ENCODE results near the gene LRP2. TPM values are rescaled to one million over a fixed set of nuclear protein-coding genes. Genes with fewer than 3 reads are reported as not detected.

Gene LRP2
- polyA plus RNA-seq, 3 donors, result not detected

DNA sequence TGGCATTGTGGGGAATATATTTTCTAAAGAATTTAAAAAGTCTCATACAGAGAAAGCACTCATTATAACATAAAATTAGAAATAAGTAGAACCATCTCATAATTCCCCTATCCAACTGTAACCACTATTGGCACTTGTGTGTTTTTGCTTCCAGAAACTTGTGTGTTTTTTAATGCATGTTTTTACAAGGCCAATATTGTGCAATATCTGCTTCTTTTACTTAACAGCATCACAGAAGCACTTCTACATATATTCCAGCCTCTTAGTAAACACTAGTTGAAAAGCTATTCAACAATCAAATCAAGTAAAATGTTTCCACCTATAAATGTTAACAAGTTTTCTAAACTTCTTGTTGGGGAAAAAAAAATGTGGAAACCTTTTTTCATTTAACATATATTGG is 132.7 kb downstream of the LRP2 start:
- H3K27me3 Mint-ChIP-seq (ENCODE audit: low read depth in 3 of 3), result peaks cover 0 to 2% (median 2%) of the 10 kb centered on the region in 3 donors
- Histone ChIP-seq H3K4me1 (ENCODE audit: control insufficient read depth in 1 of 2, insufficient read depth in 2 of 2, low read length in 2 of 2) (no peaks in the 10 kb centered on the region), H3K36me3 (replicated peaks in 1 of 2; ENCODE audit: control insufficient read depth in 1 of 2, insufficient read depth in 2 of 2, low read length in 2 of 2) (no peaks in the 10 kb centered on the region), H3K79me2 (ENCODE audit: insufficient read depth, low read length) (no peaks in the 10 kb centered on the region), H3K27me3 (ENCODE audit: control insufficient read depth in 2 of 2, insufficient read depth in 2 of 2, low read length in 2 of 2) (no peaks in the 10 kb centered on the region), H3K27ac (ENCODE audit: low read depth in 1 of 2, low read length in 2 of 2) (no peak overlapping the region), H3K4me3 (replicated peaks in 1 of 3; ENCODE audit: low read depth in 2 of 3, low read length in 3 of 3) (no peak overlapping the region), H3K9ac (ENCODE audit: insufficient read depth, low read length, poor library complexity, severe bottlenecking) (no peak overlapping the region), H2AFZ (ENCODE audit: insufficient read depth, low read depth, low read length, poor library complexity, severe bottlenecking) (no peak overlapping the region), H3K4me2 (replicated peaks; ENCODE audit: extremely low read depth, low read length, poor library complexity, severe bottlenecking) (no peak overlapping the region), H4K20me1 (ENCODE audit: insufficient read depth, low read length) (no peaks in the 10 kb centered on the region), H3K9me3 (replicated peaks in 1 of 2; ENCODE audit: control insufficient read depth in 1 of 2, insufficient read depth in 1 of 2, low read length in 2 of 2) (no peaks in the 10 kb centered on the region)
- TF ChIP-seq, protein P1, sequence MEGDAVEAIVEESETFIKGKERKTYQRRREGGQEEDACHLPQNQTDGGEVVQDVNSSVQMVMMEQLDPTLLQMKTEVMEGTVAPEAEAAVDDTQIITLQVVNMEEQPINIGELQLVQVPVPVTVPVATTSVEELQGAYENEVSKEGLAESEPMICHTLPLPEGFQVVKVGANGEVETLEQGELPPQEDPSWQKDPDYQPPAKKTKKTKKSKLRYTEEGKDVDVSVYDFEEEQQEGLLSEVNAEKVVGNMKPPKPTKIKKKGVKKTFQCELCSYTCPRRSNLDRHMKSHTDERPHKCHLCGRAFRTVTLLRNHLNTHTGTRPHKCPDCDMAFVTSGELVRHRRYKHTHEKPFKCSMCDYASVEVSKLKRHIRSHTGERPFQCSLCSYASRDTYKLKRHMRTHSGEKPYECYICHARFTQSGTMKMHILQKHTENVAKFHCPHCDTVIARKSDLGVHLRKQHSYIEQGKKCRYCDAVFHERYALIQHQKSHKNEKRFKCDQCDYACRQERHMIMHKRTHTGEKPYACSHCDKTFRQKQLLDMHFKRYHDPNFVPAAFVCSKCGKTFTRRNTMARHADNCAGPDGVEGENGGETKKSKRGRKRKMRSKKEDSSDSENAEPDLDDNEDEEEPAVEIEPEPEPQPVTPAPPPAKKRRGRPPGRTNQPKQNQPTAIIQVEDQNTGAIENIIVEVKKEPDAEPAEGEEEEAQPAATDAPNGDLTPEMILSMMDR (IDR thresholded peaks at IDR 0.05), result no peak
- intact Hi-C loops (cut with micrococcal nuclease), result no loop called here
- H3K27ac Mint-ChIP-seq, result no peak overlapping the region
- H3K9me3 Mint-ChIP-seq, result no peaks in the 10 kb centered on the region
- no peaks in the 10 kb centered on the region for H3K36me3 Mint-ChIP-seq
- DNase-seq, result no peak
- no peak overlapping the region for H3K4me3 Mint-ChIP-seq
- H3K4me1 Mint-ChIP-seq, result no peaks in the 10 kb centered on the region

DNA sequence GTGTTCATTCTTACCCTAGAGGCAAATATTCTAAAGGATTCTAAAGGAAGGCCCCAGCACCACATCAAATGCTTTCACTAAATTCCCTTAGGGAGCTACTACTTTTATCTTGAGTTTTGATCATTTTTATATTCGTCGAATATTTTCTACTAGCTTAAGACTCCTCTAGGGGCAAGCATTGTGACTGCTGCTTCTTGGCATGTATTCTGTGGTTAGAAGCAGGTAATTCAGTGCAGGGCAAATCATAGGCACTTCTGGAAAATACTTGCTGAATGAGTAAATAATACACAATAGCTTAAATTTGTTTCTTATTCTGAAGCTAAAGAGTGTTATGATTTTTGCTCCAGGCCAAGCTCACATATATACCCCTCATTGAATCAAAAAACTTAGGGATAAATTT is 136.4 kb downstream of the LRP2 start:
- TF ChIP-seq, protein P1 (IDR thresholded peaks at IDR 0.05), result no peak
- Histone ChIP-seq H4K20me1 (ENCODE audit: insufficient read depth, low read length) (no peaks in the 10 kb centered on the region), H2AFZ (ENCODE audit: insufficient read depth, low read depth, low read length, poor library complexity, severe bottlenecking) (no peak overlapping the region), H3K27ac (ENCODE audit: low read depth in 1 of 2, low read length in 2 of 2) (no peak overlapping the region), H3K9ac (ENCODE audit: insufficient read depth, low read length, poor library complexity, severe bottlenecking) (no peak overlapping the region), H3K27me3 (ENCODE audit: control insufficient read depth in 2 of 2, insufficient read depth in 2 of 2, low read length in 2 of 2) (no peaks in the 10 kb centered on the region), H3K79me2 (ENCODE audit: insufficient read depth, low read length) (no peaks in the 10 kb centered on the region), H3K4me1 (ENCODE audit: control insufficient read depth in 1 of 2, insufficient read depth in 2 of 2, low read length in 2 of 2) (no peaks in the 10 kb centered on the region), H3K4me2 (replicated peaks; ENCODE audit: extremely low read depth, low read length, poor library complexity, severe bottlenecking) (no peak overlapping the region), H3K36me3 (replicated peaks in 1 of 2; ENCODE audit: control insufficient read depth in 1 of 2, insufficient read depth in 2 of 2, low read length in 2 of 2) (no peaks in the 10 kb centered on the region), H3K9me3 (replicated peaks in 1 of 2; ENCODE audit: control insufficient read depth in 1 of 2, insufficient read depth in 1 of 2, low read length in 2 of 2) (no peaks in the 10 kb centered on the region), H3K4me3 (replicated peaks in 1 of 3; ENCODE audit: low read depth in 2 of 3, low read length in 3 of 3) (no peak overlapping the region)
- Mint-ChIP-seq H3K4me3 (no peak overlapping the region), H3K4me1 (no peaks in the 10 kb centered on the region), H3K36me3 (no peaks in the 10 kb centered on the region), H3K27ac (no peak overlapping the region), H3K27me3 (ENCODE audit: low read depth in 3 of 3) (no peaks in the 10 kb centered on the region), H3K9me3 (no peaks in the 10 kb centered on the region)
- intact Hi-C loops (cut with micrococcal nuclease), result no loop called here
- no peak for DNase-seq
- WGBS (ENCODE audit: insufficient coverage), result no CpG with 5 or more reads among the region's 2 CpGs
